ENCODE data around the gene MYO1A. TPM values are rescaled to one million over a fixed set of nuclear protein-coding genes. Genes with fewer than 3 reads are reported as not detected.
A peak's percentile ranks its signal among the peaks of the same experiment; 100 is the strongest.

The MYO1A gene
- polyA plus RNA-seq, 1 donor (not counting 4 experiments of a cell fraction or from before 2014, with no cell fraction given), result 0.01 TPM

DNA sequence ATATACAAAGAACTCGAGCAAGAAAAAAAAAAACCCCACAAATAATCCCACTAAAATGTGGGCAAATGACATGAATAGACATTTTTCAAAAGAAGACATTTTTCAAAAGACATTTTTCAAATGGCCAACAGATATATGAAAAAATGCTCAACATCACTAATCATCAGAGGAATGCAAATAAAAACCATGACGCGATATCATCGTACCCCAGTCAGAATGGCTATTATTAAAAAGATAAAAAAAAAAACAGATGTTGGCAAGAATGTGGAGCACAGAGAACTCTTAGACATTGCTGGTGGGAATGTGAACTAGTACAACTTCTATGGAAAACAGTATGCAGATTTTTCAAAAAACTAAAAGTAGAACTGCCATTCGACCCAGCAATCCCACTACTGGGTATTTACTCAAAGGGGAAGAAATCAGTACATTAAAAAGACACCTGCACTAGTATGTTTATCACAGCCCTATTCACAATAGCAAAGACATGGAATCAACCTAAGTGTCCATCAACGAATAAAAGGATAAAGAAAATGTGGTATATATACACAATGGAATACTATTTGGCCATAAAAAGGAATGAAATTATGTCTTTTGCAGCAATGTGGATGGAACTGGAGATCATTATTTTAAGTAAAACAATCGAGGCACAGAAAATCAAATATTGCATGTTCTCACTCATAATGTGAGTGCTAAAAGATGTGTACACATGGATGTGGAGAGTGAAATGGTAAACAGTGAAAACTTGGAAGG lies 59.9 kb downstream of the MYO1A start:
- FAIRE-seq (no peak), DNase-seq (ENCODE audit: low read depth, low spot score) (no peak)
- Histone ChIP-seq H3K4me2 (ENCODE audit: control insufficient read depth, extremely low read depth, insufficient read depth, low read depth, low read length) (no peak overlapping the region), H3K4me1 (ENCODE audit: control insufficient read depth, extremely low read depth, insufficient read depth, low read length) (peaks cover 24% of the 10 kb centered on the region), H3K9ac (ENCODE audit: control insufficient read depth, extremely low read depth, insufficient read depth, low read length) (no peak overlapping the region), H3K27me3 (ENCODE audit: control insufficient read depth, extremely low read depth, insufficient read depth, low read length) (no peaks in the 10 kb centered on the region), H3K79me2 (ENCODE audit: control insufficient read depth, insufficient read depth, low read length) (no peaks in the 10 kb centered on the region), H3K9me3 (ENCODE audit: control insufficient read depth, low read depth, low read length) (no peaks in the 10 kb centered on the region), H3K27ac (ENCODE audit: control insufficient read depth, insufficient read depth, low read length) (no peak overlapping the region), H2AFZ (ENCODE audit: control insufficient read depth, low read length) (no peak overlapping the region), H4K20me1 (ENCODE audit: control insufficient read depth, extremely low read depth, insufficient read depth, low read length) (no peaks in the 10 kb centered on the region), H3K9me1 (ENCODE audit: control insufficient read depth, extremely low read depth, insufficient read depth, low read length) (peaks cover 3% of the 10 kb centered on the region), H3K36me3 (ENCODE audit: control insufficient read depth in 2 of 2, extremely low read depth in 1 of 2, insufficient read depth in 2 of 2, low read length in 2 of 2) (no peaks in the 10 kb centered on the region), H3K4me3 (ENCODE audit: control insufficient read depth in 2 of 3, extremely low read depth in 1 of 3, insufficient read depth in 2 of 3, low read depth in 1 of 3, low read length in 3 of 3) (no peak overlapping the region)
- dilution Hi-C loops (cut with MboI; ENCODE audit: extremely low pct_ligation_motif_present, low sequenced_read_pairs), result no loop called here
- no peak for TF ChIP-seq EZH2 (IDR thresholded peaks at IDR 0.05; ENCODE audit: low read length)
- TF ChIP-seq, protein P1, sequence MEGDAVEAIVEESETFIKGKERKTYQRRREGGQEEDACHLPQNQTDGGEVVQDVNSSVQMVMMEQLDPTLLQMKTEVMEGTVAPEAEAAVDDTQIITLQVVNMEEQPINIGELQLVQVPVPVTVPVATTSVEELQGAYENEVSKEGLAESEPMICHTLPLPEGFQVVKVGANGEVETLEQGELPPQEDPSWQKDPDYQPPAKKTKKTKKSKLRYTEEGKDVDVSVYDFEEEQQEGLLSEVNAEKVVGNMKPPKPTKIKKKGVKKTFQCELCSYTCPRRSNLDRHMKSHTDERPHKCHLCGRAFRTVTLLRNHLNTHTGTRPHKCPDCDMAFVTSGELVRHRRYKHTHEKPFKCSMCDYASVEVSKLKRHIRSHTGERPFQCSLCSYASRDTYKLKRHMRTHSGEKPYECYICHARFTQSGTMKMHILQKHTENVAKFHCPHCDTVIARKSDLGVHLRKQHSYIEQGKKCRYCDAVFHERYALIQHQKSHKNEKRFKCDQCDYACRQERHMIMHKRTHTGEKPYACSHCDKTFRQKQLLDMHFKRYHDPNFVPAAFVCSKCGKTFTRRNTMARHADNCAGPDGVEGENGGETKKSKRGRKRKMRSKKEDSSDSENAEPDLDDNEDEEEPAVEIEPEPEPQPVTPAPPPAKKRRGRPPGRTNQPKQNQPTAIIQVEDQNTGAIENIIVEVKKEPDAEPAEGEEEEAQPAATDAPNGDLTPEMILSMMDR (optimal IDR thresholded peaks at IDR 0.05 in 1 of 3, IDR thresholded peaks at IDR 0.05 in 1 of 3, conservative IDR thresholded peaks at IDR 0.05 in 1 of 3; ENCODE audit: extremely low read depth in 1 of 3, insufficient read depth in 2 of 3, low read length in 3 of 3), result no peak

DNA sequence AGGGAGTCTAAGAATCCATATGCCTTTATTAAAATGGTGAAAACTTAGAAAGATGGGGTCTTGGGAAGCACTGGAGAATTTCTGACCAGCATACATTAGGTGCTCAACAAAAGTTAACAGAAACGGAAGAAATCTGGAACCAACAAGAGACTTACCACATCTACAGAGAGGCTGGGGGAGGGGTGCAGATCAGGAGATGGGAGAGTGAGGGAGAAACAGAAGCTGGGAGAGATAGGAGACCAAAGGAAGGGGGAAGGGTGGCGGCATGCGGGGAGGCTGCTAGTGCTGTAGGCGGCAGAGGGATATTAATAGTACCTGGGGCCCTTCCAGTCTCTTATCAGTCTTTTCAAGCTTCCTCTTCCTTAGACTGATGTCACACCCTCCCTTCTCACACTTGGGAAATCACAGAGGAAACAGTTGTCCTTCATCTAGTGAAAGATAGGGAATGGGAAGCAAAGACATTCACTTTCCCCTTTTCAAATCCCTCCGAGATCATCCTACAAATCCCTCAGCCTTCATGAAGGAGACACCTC lies 61.7 kb downstream of the MYO1A start:
- Histone ChIP-seq H3K4me3 (ENCODE audit: control insufficient read depth in 2 of 3, extremely low read depth in 1 of 3, insufficient read depth in 2 of 3, low read depth in 1 of 3, low read length in 3 of 3) (no peak overlapping the region), H3K27me3 (ENCODE audit: control insufficient read depth, extremely low read depth, insufficient read depth, low read length) (no peaks in the 10 kb centered on the region), H2AFZ (ENCODE audit: control insufficient read depth, low read length) (no peak overlapping the region), H3K4me1 (ENCODE audit: control insufficient read depth, extremely low read depth, insufficient read depth, low read length) (peaks cover 24% of the 10 kb centered on the region), H3K36me3 (ENCODE audit: control insufficient read depth in 2 of 2, extremely low read depth in 1 of 2, insufficient read depth in 2 of 2, low read length in 2 of 2) (no peaks in the 10 kb centered on the region), H3K27ac (ENCODE audit: control insufficient read depth, insufficient read depth, low read length) (no peak overlapping the region), H3K9me1 (ENCODE audit: control insufficient read depth, extremely low read depth, insufficient read depth, low read length) (peaks cover 3% of the 10 kb centered on the region), H3K9ac (ENCODE audit: control insufficient read depth, extremely low read depth, insufficient read depth, low read length) (no peak overlapping the region), H3K79me2 (ENCODE audit: control insufficient read depth, insufficient read depth, low read length) (no peaks in the 10 kb centered on the region), H4K20me1 (ENCODE audit: control insufficient read depth, extremely low read depth, insufficient read depth, low read length) (no peaks in the 10 kb centered on the region), H3K4me2 (ENCODE audit: control insufficient read depth, extremely low read depth, insufficient read depth, low read depth, low read length) (no peak overlapping the region), H3K9me3 (ENCODE audit: control insufficient read depth, low read depth, low read length) (no peaks in the 10 kb centered on the region)
- dilution Hi-C loops (cut with MboI; ENCODE audit: extremely low pct_ligation_motif_present, low sequenced_read_pairs), result no loop called here
- FAIRE-seq, result peak; percentile 46
- no peak for DNase-seq (ENCODE audit: low read depth, low spot score)
- TF ChIP-seq EZH2 (IDR thresholded peaks at IDR 0.05; ENCODE audit: low read length), result no peak
